Lower leg skin (tissue), 4 donors: Measurements from ENCODE around the gene GPR132. TPM values are rescaled to one million over a fixed set of nuclear protein-coding genes. Genes with fewer than 3 reads are reported as not detected.

ENCODE experiments used
- DNase-seq, 2 donors: peaks; one replicate each; pipeline ENCODE4 v3.0.0-alpha.2; 2019; ENCODE audit warnings: low spot score in 2 of 2
- H3K4me3 ChIP-seq: fragments of 200-600 bp; sonication (generic); 2 replicates; pipeline ENCODE4 v1.5.1; 2017; ENCODE audit warnings: mild to moderate bottlenecking, low read depth; ENCODE audit not compliant: poor library complexity, severe bottlenecking
- CTCF ChIP-seq, 3 donors: fragments of 450-650 bp; IDR thresholded peaks; one replicate each; pipeline ENCODE4 v1.5.1; 2016; ENCODE audit warnings: antibody characterized with exemption in 3 of 3, mild to moderate bottlenecking in 3 of 3, moderate library complexity in 2 of 3
- POLR2A ChIP-seq, 2 donors: fragments of 450-650 bp; IDR thresholded peaks; one replicate each; pipeline ENCODE4 v1.6.1; 2016 to 2017; ENCODE audit warnings: antibody characterized with exemption in 2 of 2, mild to moderate bottlenecking in 1 of 2, moderate library complexity in 1 of 2
- WGBS, 2 donors: methylation state at CpG; one replicate each; pipeline ENCODE4 v1.1.5; 2018; 5-methylcytosine and 5-hydroxymethylcytosine counted together
- intact Hi-C: fragments of 100-400 bp; cut with DNase I; formaldehyde crosslinking; loops from one replicate; pipeline ENCODE4 v1.15.0; 2023; ENCODE audit warnings: low total_unique reads
- total RNA-seq, 4 donors: library from RNA; depleted of rRNA; stranded (reverse); fragments of >200 nt; gene quantifications; one replicate each; pipeline ENCODE4 v1.1.0, GENCODE V29; 2016

The GPR132 gene
- total RNA-seq, 4 donors from 2014 or later = 0.84 to 1.3 (median 1.1) TPM

DNA sequence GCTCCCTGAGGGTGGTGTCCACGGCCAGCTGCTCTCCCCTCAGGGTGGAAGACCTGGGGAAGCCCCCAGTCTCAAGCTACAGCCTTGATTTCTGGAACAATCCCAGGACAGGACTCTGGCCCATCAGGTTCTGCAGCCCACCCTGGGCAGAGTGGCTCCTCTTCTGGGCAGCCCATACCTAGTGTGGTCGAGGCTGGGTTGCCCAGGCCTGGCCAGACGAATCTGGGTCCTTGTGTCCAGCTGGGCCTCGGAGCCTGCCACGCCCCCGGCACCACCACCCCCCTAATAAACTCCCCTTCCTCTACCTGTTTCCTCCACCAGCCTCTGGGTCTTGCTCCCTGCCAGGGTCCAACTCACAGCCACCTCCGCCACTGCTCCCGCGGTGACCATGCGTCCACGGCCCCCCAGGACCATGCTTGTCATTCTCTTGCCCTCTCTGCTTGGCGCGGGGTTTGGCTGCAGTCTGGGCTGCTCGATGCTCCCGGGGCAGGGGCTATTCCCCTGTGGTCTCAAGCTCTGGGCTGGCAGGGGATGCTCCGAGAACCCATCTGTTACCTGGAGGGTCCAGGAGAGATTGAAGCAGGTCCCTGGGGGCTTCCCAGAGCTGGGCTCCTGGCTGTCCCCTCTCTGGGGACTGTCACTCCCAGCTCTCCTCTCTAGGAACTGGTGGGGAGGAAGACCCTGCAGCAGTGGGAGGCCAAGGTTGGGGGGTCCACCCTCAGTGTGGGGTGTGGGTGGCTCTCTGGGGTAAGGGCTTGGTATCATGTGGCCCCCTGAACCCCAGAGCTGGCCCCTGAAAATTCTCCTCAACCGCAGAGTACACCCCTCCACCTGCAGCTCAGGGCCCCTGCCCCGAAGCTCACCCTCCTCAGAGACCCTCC lies 8.7 kb upstream of the GPR132 start:
- H3K4me3 ChIP-seq = no peak overlapping the region
- intact Hi-C loops = no loop called here
- WGBS, 2 donors = 71 to 72% methylated on average over 17 to 18 of the region's 18 CpGs
- no peak for DNase-seq
- TF ChIP-seq POLR2A (IDR thresholded peaks at IDR 0.05) = no peak
- no peak for TF ChIP-seq CTCF (IDR thresholded peaks at IDR 0.05)

DNA sequence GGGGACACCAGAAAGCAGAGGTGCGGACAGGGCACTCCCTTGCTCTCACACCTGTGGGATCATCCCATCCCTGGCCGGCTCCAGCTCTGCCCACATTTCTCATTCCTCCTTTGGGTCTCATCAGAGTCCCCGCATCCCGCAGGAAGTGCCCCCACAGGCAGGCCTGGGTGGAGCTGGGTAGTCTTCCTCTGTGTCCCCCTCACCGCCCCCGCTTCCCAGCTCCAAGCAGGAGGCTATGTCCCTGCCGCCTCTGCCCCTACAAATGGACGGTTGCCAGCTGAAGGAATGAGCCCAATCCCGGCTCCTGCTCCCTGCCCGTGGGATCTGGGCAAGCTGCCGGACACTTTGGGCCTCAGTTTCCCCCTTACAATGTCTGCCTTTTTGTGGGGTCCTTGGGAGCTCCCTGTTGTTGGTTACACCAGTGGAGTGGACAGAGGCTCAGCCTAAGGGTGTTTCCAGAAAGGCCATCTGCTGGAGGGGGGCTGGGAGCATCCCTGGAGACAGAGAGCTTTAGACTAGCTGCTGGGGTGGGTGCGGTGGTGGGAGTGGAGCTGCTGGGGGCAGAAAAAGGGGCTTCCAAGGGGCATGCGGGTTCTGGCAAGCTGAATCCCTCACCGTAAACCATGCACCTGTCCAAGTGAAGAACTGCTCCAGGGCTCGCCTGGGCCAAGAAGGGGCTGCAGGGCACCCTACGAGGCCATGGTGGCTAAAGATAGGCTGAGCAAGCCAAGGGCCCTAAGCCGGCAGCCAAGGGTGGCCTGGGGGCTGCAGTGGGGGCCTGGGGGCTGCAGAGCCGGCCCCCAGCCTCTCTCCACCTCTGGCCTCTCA lies 7.9 kb upstream of the GPR132 start:
- intact Hi-C loops = no loop called here
- TF ChIP-seq CTCF (IDR thresholded peaks at IDR 0.05) (no peak), POLR2A (IDR thresholded peaks at IDR 0.05) (no peak)
- H3K4me3 ChIP-seq = no peak overlapping the region
- no peak for DNase-seq
- 60 to 63% methylated on average over 17 to 18 of the region's 18 CpGs for WGBS, 2 donors

GRCh38 chr14:105072381-105072861 lies 7.2 kb upstream of the GPR132 start:
- WGBS, 2 donors = 63 to 64% methylated on average over 11 of the region's 11 CpGs
- no peak for DNase-seq

GRCh38 chr14:105071942-105072341 lies 6.7 kb upstream of the GPR132 start:
- intact Hi-C loops = no loop called here
- WGBS, 2 donors = 92% methylated on average over 25 of the region's 25 CpGs
- no peak for DNase-seq
- no peak overlapping the region for H3K4me3 ChIP-seq
- TF ChIP-seq POLR2A (IDR thresholded peaks at IDR 0.05) = no peak
- TF ChIP-seq CTCF (IDR thresholded peaks at IDR 0.05) = no peak

More at GRCh38 chr14:105072381-105072861, 7.2 kb upstream of the GPR132 start:
- no peak overlapping the region for H3K4me3 ChIP-seq
- TF ChIP-seq CTCF (IDR thresholded peaks at IDR 0.05) (no peak), POLR2A (IDR thresholded peaks at IDR 0.05) (no peak)
- intact Hi-C loops = no loop called here

DNA sequence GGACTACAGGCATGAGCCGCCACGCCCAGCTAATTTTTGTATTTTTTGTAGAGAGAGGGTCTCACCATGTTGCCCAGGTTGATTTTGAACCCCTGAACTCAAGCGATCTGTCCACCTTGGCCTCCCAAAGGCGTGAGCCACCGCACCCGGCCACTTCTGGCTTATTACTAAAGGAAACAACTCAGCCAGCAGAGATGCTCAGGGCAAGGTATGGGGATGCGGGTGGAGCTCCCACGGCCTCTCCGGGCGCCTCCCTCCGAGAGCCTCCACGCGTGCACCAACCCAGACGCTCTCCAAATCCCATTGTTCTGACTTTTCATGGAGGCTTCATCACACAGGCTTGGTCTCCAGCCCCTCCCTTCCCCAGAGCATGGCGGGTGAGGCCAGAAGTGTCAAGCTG lies 6.1 kb upstream of the GPR132 start:
- no peak for DNase-seq

More for the DNA sequence above, 6.1 kb upstream of the GPR132 start:
- no peak for TF ChIP-seq CTCF (IDR thresholded peaks at IDR 0.05)
- TF ChIP-seq POLR2A (IDR thresholded peaks at IDR 0.05) = no peak
- intact Hi-C loops = no loop called here
- WGBS, 2 donors = 85% methylated on average over 15 of the region's 15 CpGs
- no peak overlapping the region for H3K4me3 ChIP-seq
